Pons (tissue), 1 donor: Measurements from ENCODE around the gene MAML3.
A peak's percentile ranks its signal among the peaks of the same experiment; 100 is the strongest.

Experiments used
- DNase-seq: peaks from one replicate; pipeline ENCODE4 v3.0.0-alpha.2; 2016; ENCODE audit warnings: low spot score

Gene MAML3

DNA sequence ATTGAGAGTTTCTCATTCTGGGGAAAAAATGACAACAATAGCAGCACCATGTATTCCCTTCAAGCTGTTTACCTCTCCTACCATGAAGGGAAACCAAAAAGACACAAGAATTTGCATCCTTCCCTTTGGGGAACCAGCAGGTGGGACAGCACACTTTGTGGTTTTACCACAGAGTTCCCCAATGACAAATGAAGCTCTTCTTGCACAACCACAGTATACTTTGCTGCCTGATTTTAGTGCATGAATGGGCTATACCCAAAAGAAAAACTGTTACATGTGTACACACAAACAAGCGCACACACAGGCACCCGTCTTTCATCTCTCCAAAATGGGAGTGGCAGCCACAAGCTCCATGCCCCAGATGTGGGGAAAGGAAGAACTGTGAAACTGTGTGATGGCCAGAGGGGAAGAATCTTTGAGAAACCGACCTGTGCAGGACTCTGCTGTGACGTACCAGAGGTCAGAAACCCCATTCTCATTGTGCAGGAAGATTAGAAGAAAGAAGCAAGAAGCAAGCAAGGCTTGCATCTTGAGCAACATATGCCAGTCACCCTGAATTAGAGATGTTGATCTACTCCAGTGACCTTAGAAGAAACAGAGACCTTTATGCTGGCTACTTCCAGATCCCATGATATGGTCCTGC lies 2.7 kb upstream of the MAML3 start:
- DNase-seq = no peak

DNA sequence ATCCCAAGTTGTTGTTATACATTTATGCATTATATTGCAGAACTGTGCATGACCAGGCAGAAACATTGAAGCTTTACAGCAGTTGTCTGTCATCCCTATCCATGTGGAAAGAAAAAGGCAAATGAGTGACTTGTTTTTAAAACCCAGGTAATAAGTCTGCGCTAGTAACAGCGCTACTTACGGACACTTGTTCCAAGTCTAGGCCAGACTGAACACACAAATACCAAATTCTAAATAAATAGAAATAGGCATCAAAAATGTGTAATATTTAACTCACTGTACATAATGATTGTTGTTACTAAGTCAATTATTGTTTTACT lies 548 bp upstream of the MAML3 start:
- peak; percentile 83 for DNase-seq

DNA sequence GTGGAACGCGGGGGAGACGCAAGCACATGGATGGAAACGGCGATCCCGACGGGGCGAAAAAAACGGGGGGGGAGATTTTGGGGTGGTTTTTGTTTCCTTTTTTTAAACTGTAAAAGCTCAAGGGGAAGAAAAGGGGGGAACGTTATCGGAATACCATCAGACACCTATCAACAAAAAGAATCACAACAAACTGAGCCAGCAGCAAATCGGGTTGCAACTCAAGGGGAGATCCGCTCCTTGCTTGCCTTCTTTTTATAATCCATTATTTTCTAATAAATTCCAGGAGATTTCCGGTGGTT lies 616 bp downstream of the MAML3 start:
- no peak for DNase-seq

DNA sequence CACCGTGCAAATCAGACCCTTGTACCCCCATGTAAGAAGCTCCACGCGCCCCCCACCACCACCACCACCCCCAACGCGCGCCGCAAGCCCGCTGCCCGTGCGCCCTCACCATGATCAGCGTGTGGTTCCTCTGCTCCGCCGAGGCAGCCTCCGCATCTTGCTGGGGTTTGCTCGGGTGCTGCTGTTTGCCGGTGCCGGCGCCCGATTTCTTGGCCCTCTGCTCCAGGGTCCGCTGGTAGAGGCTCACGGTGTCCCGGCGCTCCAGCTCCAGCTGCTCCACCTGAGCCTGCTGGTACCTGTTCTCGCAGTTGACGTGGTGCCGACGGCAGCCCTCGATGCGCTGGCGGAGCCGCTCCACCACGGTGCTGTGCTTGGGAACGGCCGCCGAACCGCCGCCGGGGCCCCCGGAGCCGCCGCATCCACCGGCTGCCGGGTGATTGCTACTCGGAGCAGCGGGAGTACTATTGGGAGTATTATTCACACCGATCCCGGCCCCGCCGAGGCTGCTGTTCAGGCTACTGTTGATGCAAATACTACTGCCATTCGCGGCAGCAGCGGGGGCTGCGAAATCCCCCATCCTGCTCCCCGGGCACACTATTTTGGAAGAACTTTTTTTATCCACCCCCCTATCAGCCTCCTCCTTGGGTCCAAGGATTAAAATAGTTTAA lies 1.1 kb downstream of the MAML3 start:
- DNase-seq = peak; percentile 20

DNA sequence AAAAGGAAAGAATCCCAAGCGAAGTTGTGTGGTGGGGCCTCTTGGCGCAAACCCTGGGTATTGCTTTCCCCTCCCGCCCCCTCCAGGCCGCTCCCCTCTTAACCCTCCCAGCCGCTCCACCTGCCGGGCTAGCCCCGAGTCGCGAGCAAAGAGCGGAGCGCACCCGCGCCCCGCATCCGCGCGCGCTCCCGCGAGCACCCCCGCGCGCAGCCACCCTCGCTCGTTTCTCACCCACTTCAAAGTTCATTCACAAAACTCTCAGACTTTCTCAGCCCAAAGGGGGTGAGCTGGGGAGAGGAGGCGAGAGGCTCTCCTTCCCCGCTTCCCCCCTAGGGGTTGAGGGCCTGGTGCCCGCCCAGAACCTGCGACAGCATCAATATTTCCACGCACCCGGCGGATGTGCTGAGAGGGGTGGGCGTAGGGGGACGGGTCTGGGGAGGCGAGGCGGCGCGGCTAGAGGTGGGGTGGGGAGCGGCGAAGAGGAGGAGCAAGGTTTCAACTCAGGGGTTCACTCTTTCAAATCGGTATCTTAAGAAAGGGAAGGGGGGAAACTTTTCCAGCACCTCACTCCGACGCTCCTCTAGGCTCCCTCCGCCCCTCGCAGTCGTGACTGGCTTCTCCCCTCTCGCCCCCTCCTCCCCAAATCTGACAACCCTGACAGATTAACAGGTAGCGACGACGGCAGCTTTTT lies 1.8 kb downstream of the MAML3 start:
- DNase-seq = no peak

DNA sequence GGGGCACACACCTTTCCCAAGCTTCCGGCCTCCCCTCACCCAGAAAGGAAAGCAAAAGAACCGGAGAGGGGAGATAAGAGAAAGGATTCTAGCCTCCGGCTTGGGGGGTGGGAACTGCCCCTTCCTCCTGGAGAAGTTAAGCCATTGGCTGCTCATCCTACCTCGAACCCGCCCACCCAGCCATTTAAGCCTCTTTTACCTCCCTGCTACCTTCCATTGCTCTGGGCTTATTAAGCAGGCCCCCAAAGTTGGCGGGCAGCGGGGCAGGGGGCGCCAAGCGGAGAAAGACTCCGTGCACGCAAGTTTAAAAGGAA lies 2.3 kb downstream of the MAML3 start:
- peak; percentile 81 for DNase-seq

DNA sequence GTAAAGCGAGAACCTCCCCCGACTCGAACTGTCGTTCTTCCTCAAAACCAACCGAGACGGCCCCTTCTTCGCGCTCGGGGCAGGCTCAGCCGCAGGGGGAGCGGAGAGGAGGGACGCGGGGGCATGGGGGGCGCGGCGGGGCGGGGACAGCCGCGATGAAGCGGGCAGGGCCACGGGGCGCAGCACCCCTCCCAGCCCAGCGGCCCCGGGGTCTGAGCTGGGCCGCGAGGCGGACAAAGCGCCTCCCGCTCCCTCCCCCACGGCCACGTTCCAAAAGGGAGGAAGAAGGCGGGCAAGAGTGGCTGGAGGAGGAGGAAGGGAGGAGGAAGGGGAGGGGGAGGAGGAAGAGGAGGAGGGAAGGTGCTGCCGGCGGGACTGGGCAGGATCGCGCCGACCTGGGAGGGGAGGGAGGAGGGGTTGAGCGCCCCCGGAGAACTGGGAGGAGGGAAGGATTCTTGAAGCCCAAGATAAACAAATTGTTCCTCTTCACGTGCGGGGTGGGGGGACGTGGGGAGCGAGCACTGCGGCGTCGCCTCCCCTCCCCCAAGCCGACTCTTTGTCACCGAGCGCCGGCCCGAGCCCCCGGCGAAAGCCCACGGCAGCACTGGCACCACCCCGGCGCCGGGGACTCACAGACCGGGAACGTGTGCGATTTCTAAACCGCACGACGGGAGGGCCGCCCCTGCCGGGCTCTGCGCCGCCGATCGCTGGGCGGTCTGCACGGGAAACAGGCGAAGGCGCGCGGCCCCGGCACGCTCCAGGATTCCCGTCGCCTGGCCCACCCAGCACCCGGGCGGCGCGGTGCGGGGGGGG lies 2.9 kb downstream of the MAML3 start:
- DNase-seq = peak; percentile 82

DNA sequence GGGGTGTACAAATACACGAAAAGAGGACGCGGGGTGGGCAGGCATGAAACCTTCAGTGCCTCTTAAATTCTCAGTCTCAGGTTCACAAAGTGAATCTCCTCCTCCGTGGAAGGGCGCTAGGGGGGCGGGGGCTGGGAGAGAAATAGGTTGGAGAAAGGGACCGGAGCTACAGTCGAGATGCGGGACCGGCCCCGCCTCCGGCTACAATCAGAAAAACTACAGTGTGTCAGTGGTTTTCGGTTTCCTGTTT lies 3.4 kb downstream of the MAML3 start:
- no peak for DNase-seq

DNA sequence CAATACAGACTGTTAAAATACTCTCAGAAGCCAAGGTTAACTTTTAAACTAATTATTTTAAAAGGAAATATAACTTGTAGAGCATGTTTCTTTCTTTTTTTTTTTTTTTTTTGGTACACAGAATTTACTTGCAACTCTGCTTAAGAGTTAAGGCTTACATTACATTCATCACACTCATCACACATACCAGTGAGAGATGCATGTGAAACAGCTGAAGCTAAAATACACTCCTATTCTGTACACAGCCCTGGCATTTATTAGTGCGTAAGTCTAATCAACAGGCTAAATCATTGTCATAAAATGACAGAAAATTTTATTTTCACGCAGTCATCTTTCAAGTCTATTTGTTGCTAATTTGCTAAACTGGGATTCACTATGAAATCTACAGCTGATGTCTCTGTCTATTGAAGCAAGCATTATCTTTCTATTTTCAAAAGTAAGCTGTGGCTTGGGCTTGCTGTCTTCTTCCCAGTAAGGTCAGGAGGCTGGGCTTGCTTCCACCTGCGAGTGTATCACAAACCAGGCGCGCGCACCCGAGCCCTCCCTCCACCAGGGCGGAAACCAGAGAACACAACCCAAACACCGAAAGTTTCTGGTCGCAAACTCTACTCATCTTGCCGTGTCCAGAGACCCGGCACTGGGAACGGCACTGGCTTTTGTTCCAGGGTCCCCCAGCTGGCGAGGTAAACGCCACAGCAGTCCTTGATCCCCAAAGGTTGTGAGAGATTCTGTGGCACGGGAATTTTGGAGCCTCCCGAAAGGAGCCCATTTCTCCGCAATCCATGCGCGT lies 3.9 kb downstream of the MAML3 start:
- peak; percentile 53 for DNase-seq

DNA sequence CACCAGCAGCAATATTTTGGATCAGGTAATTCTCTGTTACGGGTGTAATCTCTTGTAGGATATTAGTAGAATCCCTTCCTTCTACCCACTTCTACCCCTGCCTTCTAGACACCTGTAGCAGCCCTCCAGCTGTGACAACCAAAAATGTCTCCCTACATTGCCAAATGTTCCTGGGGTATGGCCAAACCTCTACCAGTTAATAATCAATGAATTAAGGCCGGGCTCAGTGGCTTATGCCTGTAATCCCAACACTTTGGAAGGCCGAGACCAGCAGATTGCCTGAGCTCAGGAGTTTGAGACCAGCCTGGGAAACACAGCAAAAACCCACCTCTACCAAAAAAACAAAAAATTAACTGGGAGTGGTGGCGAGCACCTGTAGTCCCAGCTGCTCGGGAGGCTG lies 9.9 kb downstream of the MAML3 start:
- DNase-seq = no peak

DNA sequence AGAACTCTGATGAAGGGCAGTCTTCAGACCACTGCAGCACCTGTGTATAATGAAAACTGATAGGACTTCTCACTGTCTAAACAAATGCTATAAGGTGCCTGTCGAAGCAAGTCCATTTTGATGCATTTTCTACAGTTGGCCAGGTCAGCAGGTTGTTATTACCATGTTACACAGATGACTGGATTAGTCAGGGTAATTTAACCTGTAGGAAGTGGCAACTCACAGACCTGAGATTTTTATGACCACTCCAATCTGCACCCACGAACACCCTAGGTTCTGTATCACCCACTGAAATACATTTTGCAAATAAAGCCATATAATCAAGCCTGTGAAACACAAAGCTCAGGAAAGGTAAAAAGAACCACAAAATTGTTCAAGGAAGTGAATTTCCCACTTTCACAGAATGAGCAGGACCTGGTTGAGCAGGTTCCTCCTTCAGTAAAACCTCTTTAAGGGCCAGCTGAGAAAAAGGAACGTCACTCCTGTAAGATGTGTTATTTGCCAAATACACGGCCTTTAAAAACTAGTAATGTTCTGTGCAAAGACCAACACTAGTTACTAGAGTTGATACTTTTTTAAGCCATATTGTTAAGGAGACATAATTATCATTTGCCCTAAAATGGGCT lies 12.7 kb downstream of the MAML3 start:
- no peak for DNase-seq

DNA sequence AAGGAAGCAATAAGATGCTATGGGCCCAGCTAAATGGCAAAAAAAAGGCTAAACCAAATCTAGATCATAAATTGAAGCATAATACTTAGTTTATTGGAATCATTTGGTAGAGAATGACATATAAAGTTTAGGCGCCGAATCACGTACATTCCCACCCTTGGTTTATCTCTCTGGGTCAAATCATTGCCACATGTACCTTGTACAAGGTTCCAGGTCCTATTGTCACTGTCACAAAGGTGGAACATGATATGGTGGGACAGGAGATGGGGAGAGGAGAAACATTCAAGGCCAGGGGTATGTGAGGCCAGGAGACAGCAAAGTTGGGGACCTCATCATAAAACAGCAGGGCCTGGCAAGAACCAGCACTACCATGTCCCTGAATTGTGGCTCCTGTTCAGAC lies 13.4 kb downstream of the MAML3 start:
- no peak for DNase-seq

DNA sequence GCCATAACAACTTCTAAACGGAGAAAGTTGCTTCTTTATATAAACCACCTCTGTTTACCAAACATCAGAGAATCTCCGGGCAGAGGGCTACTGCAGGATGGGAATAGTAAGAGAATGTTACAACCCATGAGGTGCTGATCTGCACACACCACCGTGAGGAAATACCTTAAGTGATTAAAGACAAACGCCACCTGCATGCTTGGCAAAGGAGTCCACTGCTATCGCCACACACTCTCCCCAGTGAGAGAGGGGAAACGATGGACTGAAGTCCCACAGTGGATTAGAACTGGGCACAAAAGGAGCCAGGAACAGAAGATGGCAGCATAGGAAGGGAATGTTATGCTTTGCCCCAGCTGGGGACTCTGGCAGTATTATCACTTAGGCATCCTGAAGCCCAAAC lies 15.6 kb downstream of the MAML3 start:
- DNase-seq = no peak

DNA sequence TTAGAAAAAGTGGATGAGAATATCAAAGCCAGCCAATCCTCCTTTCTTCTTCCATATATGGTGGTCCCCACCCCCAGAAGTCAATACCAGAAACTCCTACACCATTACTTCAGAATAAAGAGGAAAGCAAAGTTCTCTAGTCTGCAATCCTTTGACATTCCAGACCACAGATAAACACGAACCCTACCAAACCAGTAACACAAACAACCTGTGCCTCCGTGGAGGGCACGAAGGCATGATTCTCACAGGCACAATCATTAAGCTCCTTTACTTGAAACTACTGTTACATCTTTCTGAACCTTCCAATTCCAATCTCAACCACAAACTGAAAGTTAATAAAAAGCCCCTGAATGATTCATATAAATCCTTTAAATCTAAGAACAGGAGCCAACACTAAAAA lies 16.3 kb downstream of the MAML3 start:
- DNase-seq = no peak

DNA sequence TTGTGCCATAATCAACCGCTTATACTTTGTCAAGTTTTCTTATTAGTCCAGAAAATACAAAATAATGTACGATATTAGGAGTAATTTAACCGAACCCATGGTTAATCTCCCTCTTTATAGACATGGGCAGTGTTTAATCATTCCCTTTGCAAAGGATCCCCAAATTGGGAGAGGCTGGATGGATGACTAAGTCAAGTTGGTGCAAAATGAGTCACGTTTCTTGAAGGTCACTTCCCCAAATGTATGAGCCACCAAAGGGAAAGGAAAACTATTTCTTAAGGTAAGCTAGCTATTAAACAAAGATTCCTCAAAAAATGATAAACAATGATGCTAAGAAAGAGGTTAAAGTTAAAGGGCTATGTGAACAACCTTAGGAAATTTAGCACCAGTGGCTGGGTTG lies 17.5 kb downstream of the MAML3 start:
- no peak for DNase-seq

DNA sequence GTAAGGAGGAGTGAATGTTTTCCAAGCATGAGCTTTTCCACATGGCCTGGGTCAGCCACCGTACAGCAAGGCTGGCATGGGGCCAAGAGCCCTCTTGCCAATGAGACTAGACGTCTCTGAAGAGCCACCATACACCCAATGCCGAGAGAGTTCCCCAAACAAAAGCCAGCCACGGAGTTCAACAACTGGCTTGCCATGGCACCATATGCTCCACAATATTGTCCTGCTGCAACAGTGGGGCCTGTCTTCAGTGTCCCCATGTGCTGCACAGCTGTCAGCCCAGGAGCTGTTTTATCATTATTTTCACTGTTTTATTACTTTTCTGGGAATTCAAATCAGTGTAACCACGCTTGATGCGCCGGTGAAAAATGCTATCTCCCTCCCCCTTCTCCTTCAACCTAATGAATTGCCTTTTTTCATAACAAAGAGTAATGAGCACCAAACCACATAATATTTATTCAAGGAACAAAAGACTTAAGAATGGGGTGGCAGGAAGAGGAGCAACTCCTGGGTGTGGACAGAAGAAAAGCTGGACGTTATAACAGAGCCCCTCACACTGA lies 18.4 kb downstream of the MAML3 start:
- peak; percentile 67 for DNase-seq

DNA sequence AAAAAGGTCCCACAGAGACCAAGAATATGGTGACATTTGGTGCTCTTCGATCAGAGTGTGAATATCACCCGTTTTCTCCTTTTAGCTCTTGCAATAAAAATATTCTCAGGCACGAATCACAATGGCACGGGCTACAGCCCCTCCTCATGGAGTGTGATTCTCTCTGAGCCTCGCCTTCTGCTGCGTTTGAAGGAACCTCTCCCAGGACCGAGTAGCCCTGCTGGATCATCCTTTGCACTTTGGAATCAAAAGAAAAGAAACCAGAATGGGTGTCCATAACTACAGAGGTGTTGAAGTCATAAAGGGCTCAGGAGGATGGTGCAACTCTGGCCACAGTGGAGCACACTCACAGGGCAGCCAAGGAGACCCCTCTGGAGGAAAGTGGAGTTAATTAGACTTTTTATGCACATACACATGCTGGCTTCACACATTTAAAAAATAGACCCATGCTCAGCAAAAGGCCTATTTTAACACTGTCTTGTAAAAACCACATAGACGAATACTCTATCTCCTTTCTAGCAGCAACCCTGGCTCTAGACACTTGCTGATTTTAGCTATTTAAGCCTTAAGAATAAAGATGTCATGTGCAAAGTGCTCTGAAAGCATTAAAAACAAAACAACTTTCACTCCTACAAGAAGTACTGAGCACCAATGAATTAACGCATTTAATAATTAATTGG lies 19.1 kb downstream of the MAML3 start:
- no peak for DNase-seq

DNA sequence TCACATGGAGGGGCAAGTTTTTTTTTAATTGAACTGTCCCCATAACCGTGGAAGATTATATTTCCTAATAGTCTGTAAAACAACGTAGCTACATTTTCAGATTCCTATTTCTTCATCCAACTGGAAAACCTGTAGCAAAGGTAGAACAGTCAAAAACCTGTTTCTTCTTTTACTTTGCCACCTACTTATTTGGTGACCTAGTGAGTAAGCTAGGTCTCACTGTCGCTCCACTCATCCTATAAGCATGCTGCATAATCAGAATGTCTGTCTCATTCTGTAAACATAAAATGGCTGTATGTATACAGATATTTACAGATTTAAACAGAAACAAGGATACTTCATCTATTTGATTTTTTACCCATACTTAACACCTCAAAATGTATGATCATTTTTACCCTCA lies 20.4 kb downstream of the MAML3 start:
- no peak for DNase-seq

DNA sequence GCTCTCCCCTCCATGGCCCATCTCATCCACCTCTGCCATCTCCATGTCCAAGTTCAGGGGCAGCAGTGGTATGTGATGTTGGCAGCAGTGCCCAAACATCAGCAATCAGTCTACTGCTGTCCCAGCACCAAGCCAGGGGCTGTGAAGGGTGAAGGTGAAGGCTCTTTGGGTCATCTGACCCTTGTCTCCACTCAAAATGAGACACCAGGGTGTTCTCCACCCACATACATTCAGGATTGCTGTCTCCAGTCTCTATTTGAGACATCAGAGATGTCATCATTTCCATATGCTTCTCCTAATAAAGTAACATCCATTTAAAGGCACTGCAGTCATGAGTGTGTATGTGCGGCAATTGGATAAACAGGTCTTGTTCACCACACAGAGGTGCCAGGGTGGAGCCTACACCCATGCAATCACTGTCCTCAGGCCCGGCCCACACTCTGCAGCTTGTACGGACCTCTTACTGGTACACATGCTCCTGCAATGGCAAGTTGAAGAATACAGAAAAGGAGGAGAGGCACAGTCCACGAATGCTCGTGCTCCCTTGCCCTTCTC lies 22.2 kb downstream of the MAML3 start:
- no peak for DNase-seq

DNA sequence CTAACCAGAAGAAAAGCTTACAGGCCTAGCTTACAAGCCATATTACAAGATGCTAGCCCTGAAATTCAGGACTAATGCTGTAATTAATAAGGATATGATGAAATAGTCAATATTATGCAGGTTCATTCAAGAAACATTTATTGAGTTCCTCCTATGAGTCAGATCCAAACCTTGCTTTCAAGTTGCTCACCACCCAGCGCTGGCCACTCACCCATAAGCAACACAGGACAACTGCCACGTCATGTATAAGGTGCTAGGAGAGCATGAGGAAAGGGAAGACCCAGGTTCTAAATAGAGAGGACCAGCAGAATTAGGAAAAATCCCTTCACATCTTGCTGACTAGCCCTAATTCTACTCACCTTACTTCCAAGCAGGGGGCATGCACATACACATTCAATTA lies 23.3 kb downstream of the MAML3 start:
- no peak for DNase-seq

DNA sequence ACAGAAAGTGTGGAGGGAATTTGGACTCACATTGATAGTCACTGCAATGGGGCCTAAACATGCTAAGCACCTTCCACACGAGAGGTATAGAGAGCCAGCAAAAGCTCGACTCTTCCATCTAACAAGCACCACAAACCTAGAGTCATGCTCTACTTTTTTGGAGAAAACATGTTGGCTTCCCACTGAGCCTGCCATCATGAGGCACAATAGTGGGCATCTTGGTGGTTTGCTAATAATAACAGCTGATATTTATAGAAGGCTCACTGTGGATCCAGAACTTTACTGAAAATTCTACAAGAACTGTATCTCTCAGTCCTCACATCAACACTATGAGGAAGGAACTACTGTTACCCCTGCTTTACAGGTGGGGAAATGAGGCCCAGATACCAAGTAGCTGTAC lies 26.6 kb downstream of the MAML3 start:
- no peak for DNase-seq
